ENCODE measurements around the gene CROCC2. TPM values are rescaled to one million over a fixed set of nuclear protein-coding genes. Genes with fewer than 3 reads are reported as not detected.

The CROCC2 gene
- polyA plus RNA-seq, 4 donors = 0.13 to 0.18 TPM; not detected in 2

- Histone ChIP-seq H3K27me3 (ENCODE audit: control insufficient read depth in 3 of 3, insufficient read depth in 3 of 3, low read length in 3 of 3) (no peaks in the 10 kb centered on the region), H3K4me3 (ENCODE audit: low read depth in 1 of 3, low read length in 3 of 3) (no peak overlapping the region), H3K27ac (ENCODE audit: low read depth in 1 of 3, low read length in 2 of 3) (no peak overlapping the region), H3K36me3 (ENCODE audit: control insufficient read depth in 3 of 3, insufficient read depth in 2 of 3, low read depth in 1 of 3, low read length in 3 of 3) (no peaks in the 10 kb centered on the region), H3K9me3 (ENCODE audit: control insufficient read depth in 2 of 2, insufficient read depth in 1 of 2, low read depth in 1 of 2, low read length in 1 of 2) (no peaks in the 10 kb centered on the region), H3K4me1 (ENCODE audit: control insufficient read depth in 3 of 3, insufficient read depth in 2 of 3, low read depth in 1 of 3, low read length in 2 of 3) (no peaks in the 10 kb centered on the region)
- 80 to 86% (median 85%) methylated on average over 3 of the region's 3 CpGs for WGBS, 3 donors
- FAIRE-seq (no peak), DNase-seq (no peak)
These were observed 45.0 kb downstream of the CROCC2 start for GRCh38 chr2:240951045-240951594.

DNA sequence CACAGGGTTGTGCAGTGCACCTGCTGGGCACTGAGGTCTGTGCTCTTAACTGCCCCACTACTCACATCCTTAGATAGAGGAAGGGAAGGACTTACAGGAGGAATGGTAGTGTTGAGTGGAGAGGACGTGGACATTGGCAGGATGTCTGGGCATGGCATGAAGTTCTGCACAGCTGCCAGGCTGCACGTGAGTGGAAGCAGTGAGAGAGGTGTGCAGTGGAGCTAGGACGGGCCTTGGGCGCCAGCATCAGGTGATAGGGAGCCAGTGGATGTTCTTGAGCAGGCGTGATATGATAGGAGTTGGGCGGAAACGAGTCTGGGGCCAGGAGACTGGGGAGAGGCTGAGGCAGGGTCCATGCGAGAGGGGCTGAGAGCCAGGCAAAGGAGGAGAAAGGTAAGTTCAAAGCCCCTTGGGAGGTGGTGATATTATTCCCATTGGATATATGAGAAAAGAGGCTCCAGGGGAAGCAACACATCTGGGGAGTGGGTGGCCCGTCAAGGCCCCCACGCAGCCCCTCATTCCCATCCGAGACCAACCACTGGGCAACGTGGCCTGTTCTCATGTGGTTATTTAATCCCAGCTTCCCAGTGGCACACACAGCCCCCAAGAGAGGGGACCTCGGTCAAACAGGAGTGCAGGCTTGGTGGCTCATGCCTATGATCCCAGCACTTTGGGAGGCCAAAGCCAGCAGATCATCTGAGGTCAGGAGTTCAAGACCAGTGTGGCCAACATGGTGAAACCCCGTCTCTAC is 46.5 kb downstream of the CROCC2 start:
- DNase-seq = no peak
- FAIRE-seq = no peak
- H3K9me3 ChIP-seq (ENCODE audit: control insufficient read depth in 2 of 2, insufficient read depth in 1 of 2, low read depth in 1 of 2, low read length in 1 of 2) = no peaks in the 10 kb centered on the region
- H3K4me3 ChIP-seq (ENCODE audit: low read depth in 1 of 3, low read length in 3 of 3) = no peak overlapping the region
- no peak overlapping the region for H3K27ac ChIP-seq (ENCODE audit: low read depth in 1 of 3, low read length in 2 of 3)
- WGBS, 3 donors = 57 to 78% (median 60%) methylated on average over 14 of the region's 14 CpGs
- no peaks in the 10 kb centered on the region for H3K27me3 ChIP-seq (ENCODE audit: control insufficient read depth in 3 of 3, insufficient read depth in 3 of 3, low read length in 3 of 3)
- H3K36me3 ChIP-seq (ENCODE audit: control insufficient read depth in 3 of 3, insufficient read depth in 2 of 3, low read depth in 1 of 3, low read length in 3 of 3) = no peaks in the 10 kb centered on the region
- no peaks in the 10 kb centered on the region for H3K4me1 ChIP-seq (ENCODE audit: control insufficient read depth in 3 of 3, insufficient read depth in 2 of 3, low read depth in 1 of 3, low read length in 2 of 3)

DNA sequence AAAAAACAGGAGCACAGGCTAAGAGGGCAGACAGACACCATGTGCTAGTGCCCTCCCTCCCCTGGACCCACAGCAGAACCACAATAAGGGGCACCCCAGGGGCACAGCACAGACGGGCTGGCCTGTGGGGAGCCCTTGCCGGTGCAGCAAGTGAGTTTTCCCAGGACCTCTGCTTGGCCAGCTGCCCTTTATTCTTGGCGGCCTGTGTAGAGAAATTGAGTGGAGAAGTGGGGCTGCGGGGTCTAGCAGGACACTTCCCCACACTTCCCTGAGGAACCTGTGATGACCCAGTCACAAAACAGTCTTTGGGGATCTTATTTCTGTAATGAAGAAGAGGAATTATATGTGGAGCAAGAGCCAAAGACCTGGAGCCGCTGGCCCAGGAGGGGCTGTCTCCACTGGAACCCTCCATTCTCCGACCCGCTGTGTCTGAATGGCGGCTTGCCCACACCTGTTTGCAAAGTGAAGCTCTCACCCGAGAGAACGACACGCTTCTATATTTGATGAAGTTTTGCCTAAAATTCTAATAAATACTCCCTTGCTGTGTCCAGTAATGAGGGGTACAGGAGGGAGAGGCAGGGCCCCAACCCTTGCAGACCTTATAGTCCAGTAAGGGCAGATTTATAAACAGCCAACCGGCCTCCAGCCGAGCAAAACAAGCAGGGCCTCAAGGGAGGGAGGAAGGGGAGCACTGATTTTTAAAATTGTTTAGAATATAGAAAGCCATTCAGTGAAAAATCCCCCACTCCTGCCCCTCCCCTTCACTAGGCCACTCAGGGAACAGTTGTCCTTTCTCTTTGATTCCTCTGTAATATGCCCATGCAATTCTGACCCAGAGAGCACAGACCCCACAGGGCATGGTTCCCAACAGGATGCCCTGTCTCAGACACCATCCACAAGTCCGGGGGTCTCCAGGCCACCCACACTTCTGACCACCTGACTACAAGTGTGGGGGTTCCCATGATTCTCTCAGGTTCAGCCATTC is 47.6 kb downstream of the CROCC2 start:
- Histone ChIP-seq H3K4me3 (ENCODE audit: low read depth in 1 of 3, low read length in 3 of 3) (no peak overlapping the region), H3K36me3 (ENCODE audit: control insufficient read depth in 3 of 3, insufficient read depth in 2 of 3, low read depth in 1 of 3, low read length in 3 of 3) (no peaks in the 10 kb centered on the region), H3K9me3 (ENCODE audit: control insufficient read depth in 2 of 2, insufficient read depth in 1 of 2, low read depth in 1 of 2, low read length in 1 of 2) (no peaks in the 10 kb centered on the region), H3K27me3 (ENCODE audit: control insufficient read depth in 3 of 3, insufficient read depth in 3 of 3, low read length in 3 of 3) (no peaks in the 10 kb centered on the region), H3K4me1 (ENCODE audit: control insufficient read depth in 3 of 3, insufficient read depth in 2 of 3, low read depth in 1 of 3, low read length in 2 of 3) (peaks cover 0 to 7% (median 0%) of the 10 kb centered on the region in 3 donors), H3K27ac (ENCODE audit: low read depth in 1 of 3, low read length in 2 of 3) (no peak overlapping the region)
- no peak for FAIRE-seq
- 70 to 76% (median 71%) methylated on average over 14 of the region's 14 CpGs for WGBS, 3 donors
- no peak for DNase-seq

DNA sequence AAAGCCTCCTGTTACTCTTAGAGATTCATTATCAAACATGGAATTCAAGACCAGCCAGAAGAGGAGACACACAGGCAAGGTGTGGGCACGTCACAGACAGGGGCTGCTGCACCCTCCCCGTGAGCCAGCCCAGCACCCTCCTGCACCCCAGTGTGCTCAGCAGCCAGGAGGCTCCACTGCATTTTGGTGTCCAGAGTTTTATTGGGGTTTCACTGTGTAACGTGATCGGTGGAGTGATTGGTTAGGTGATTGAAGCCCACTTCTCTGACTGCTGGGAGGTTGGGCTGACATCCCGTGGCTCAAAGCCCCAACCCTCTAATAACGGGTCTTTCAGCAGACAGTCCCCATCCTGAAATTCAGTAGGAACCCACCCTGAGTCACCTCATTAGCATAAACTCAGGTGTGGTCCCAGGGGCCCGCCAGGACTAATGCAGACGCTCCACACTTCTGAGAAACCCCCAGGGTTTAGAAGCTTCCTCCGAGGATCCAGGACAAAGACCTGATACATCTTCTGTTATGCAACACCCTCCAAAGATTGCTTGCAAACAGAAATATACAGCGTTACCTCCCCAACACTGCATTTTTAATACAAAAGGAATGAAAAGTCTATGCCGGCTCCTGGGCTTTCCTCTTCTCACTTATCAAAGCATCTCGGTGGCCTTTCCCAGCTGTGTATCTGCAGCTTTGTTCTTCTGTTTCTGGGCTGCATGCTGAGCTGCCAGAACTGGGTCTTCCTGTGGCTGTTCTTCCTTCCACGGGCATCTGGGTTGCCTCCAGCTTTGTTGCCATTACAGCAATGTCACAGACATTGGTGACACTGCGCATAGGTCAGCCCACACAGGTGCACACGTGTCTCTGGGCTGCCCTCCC is 48.5 kb downstream of the CROCC2 start:
- DNase-seq (no peak), FAIRE-seq (no peak)
- H3K9me3 ChIP-seq (ENCODE audit: control insufficient read depth in 2 of 2, insufficient read depth in 1 of 2, low read depth in 1 of 2, low read length in 1 of 2) = no peaks in the 10 kb centered on the region
- WGBS, 3 donors = 39 to 55% (median 47%) methylated on average over 15 of the region's 15 CpGs
- no peak overlapping the region for H3K4me3 ChIP-seq (ENCODE audit: low read depth in 1 of 3, low read length in 3 of 3)
- no peaks in the 10 kb centered on the region for H3K36me3 ChIP-seq (ENCODE audit: control insufficient read depth in 3 of 3, insufficient read depth in 2 of 3, low read depth in 1 of 3, low read length in 3 of 3)
- H3K27me3 ChIP-seq (ENCODE audit: control insufficient read depth in 3 of 3, insufficient read depth in 3 of 3, low read length in 3 of 3) = no peaks in the 10 kb centered on the region
- H3K27ac ChIP-seq (ENCODE audit: low read depth in 1 of 3, low read length in 2 of 3) = no peak overlapping the region
- peaks cover 0 to 10% (median 0%) of the 10 kb centered on the region in 3 donors for H3K4me1 ChIP-seq (ENCODE audit: control insufficient read depth in 3 of 3, insufficient read depth in 2 of 3, low read depth in 1 of 3, low read length in 2 of 3)

GRCh38 chr2:240955306-240956170 is 49.4 kb downstream of the CROCC2 start:
- H3K4me3 ChIP-seq (ENCODE audit: low read depth in 1 of 3, low read length in 3 of 3) = no peak overlapping the region
- no peak for DNase-seq
- no peaks in the 10 kb centered on the region for H3K9me3 ChIP-seq (ENCODE audit: control insufficient read depth in 2 of 2, insufficient read depth in 1 of 2, low read depth in 1 of 2, low read length in 1 of 2)
- 77 to 84% (median 79%) methylated on average over 16 to 17 of the region's 17 CpGs for WGBS, 3 donors
- H3K4me1 ChIP-seq (ENCODE audit: control insufficient read depth in 3 of 3, insufficient read depth in 2 of 3, low read depth in 1 of 3, low read length in 2 of 3) = peaks cover 0 to 19% (median 2%) of the 10 kb centered on the region in 3 donors
- no peak for FAIRE-seq
- no peaks in the 10 kb centered on the region for H3K27me3 ChIP-seq (ENCODE audit: control insufficient read depth in 3 of 3, insufficient read depth in 3 of 3, low read length in 3 of 3)
- no peak overlapping the region for H3K27ac ChIP-seq (ENCODE audit: low read depth in 1 of 3, low read length in 2 of 3)
- no peaks in the 10 kb centered on the region for H3K36me3 ChIP-seq (ENCODE audit: control insufficient read depth in 3 of 3, insufficient read depth in 2 of 3, low read depth in 1 of 3, low read length in 3 of 3)

DNA sequence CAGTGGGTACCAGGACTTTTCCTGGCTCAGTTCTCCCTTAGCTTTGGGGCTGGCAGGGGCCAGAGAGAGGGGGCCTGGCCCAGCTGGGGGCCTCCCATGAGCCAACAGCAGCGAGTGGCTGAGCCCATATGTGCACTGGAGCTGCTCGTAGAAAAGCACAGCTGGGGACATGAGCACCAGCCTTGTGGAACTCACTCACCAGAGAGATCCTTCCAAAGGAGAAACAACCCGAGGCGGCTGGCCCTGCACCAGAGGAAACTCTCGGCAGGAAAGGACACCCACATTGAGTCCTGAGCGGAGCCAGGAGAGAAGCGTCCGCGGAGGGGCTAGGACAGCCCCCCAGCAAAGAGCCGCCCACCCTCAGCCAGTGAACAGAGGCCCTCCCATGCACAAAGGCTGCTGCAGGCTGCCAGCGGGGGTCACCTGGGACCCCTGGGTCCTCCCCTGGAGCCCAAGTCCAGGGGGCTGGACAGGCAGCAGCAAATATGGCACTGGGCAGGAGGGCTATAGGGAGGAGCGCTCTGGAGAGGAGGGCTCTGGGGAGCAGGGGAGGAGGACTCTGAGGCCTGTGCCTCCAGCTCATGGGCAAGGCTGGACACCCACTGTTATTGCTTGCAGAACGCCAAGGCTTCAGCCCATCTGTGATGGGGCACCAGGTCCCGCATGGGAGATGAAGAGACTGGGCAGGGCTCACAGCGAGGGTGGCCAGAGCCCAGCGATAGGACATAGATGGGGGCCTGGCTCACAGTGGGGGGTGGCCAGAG is 50.2 kb downstream of the CROCC2 start:
- no peak for DNase-seq
- FAIRE-seq = no peak
- H3K27me3 ChIP-seq (ENCODE audit: control insufficient read depth in 3 of 3, insufficient read depth in 3 of 3, low read length in 3 of 3) = no peaks in the 10 kb centered on the region
- no peak overlapping the region for H3K27ac ChIP-seq (ENCODE audit: low read depth in 1 of 3, low read length in 2 of 3)
- H3K9me3 ChIP-seq (ENCODE audit: control insufficient read depth in 2 of 2, insufficient read depth in 1 of 2, low read depth in 1 of 2, low read length in 1 of 2) = no peaks in the 10 kb centered on the region
- H3K4me1 ChIP-seq (ENCODE audit: control insufficient read depth in 3 of 3, insufficient read depth in 2 of 3, low read depth in 1 of 3, low read length in 2 of 3) = peaks cover 0 to 26% (median 2%) of the 10 kb centered on the region in 3 donors
- no peak overlapping the region for H3K4me3 ChIP-seq (ENCODE audit: low read depth in 1 of 3, low read length in 3 of 3)
- no peaks in the 10 kb centered on the region for H3K36me3 ChIP-seq (ENCODE audit: control insufficient read depth in 3 of 3, insufficient read depth in 2 of 3, low read depth in 1 of 3, low read length in 3 of 3)
- WGBS, 3 donors = 71 to 84% (median 72%) methylated on average over 14 to 16 of the region's 16 CpGs

Measured in small intestine (tissue), 7 donors.